CD4-positive, CD25-positive, alpha-beta regulatory T cell (primary cell): ENCODE results near the gene OXSR1. TPM values are rescaled to one million over a fixed set of nuclear protein-coding genes. Genes with fewer than 3 reads are reported as not detected.

Experiments used
- ATAC-seq, 2 donors: fragments of 150-1000 bp; cut with Tn5 transposase; one replicate each; pipeline ENCODE4 v1.10.0; 2021; ENCODE audit warnings: low read depth in 2 of 2, moderate number of reproducible peaks in 2 of 2, moderate library complexity in 1 of 2
- DNase-seq, 3 donors: peaks; one replicate each; pipeline versions ENCODE4 v3.0.0 to v3.0.0-alpha.2; 2012 to 2022; ENCODE audit warnings: mixed read lengths in 1 of 3
- H3K27ac ChIP-seq: one replicate; pipeline ENCODE4 v1.7.0; 2013; ENCODE audit warnings: mild to moderate bottlenecking, low read length; ENCODE audit not compliant: insufficient read depth, poor library complexity, severe bottlenecking
- H3K27me3 ChIP-seq: one replicate; pipeline ENCODE4 v1.7.0; 2013; ENCODE audit warnings: low read length; ENCODE audit not compliant: control insufficient read depth, insufficient read depth
- H3K36me3 ChIP-seq: one replicate; pipeline ENCODE4 v1.7.0; 2013; ENCODE audit warnings: mild to moderate bottlenecking, low read length, moderate library complexity; ENCODE audit not compliant: control insufficient read depth, insufficient read depth
- H3K4me1 ChIP-seq: 2 replicates; pipeline ENCODE4 v1.7.0; 2013; ENCODE audit warnings: mild to moderate bottlenecking, low read length; ENCODE audit not compliant: insufficient read depth, control insufficient read depth, poor library complexity, severe bottlenecking
- H3K4me3 ChIP-seq: one replicate; pipeline ENCODE4 v1.7.0; 2013; ENCODE audit warnings: low read depth, mild to moderate bottlenecking, low read length, moderate library complexity
- H3K9me3 ChIP-seq, 2 experiments: 1 replicate in 1 of 2; 2 replicates in 1 of 2; pipeline ENCODE4 v1.7.0; 2013; ENCODE audit warnings: low read length in 2 of 2, mild to moderate bottlenecking in 1 of 2, moderate library complexity in 1 of 2; ENCODE audit not compliant: control insufficient read depth in 2 of 2
- H3K27ac Mint-ChIP-seq, 3 donors: one replicate each; pipeline ENCODE4 v1.8.0; 2020 to 2022; ENCODE audit warnings: mild to moderate bottlenecking in 3 of 3, mixed read lengths in 3 of 3, moderate library complexity in 2 of 3
- H3K27me3 Mint-ChIP-seq: one replicate; pipeline ENCODE4 v1.8.0; 2022; ENCODE audit warnings: mild to moderate bottlenecking, mixed read lengths
- H3K36me3 Mint-ChIP-seq: one replicate; pipeline ENCODE4 v1.8.0; 2020; ENCODE audit warnings: mixed read lengths
- H3K4me1 Mint-ChIP-seq, 4 donors: one replicate each; pipeline ENCODE4 v1.8.0; 2020 to 2022; ENCODE audit warnings: mixed read lengths in 4 of 4, mild to moderate bottlenecking in 1 of 4
- H3K4me3 Mint-ChIP-seq, 4 donors: one replicate each; pipeline ENCODE4 v1.8.0; 2020 to 2022; ENCODE audit warnings: mild to moderate bottlenecking in 4 of 4, mixed read lengths in 4 of 4, moderate library complexity in 3 of 4
- H3K9me3 Mint-ChIP-seq, 7 donors: one replicate each; pipeline ENCODE4 v1.8.0; 2020 to 2022; ENCODE audit warnings: mixed read lengths in 7 of 7, mild to moderate bottlenecking in 3 of 7, moderate library complexity in 2 of 7
- polyA plus RNA-seq, 4 donors: library from polyadenylated mRNA; unstranded; fragments of 300-500 nt; fragmentation: Illumina TruSeq; gene quantifications; one replicate each; pipeline ENCODE4 v1.2.3, GENCODE V29; 2021
- total RNA-seq: library from RNA; stranded (reverse); gene quantifications from one replicate; pipeline ENCODE4 v1.2.3, GENCODE V29; 2022

OXSR1 gene
- total and polyA plus RNA-seq, 5 donors from 2014 or later, result 12.6 to 62.3 (median 17.3) TPM

GRCh38 chr3:38207254-38208003 lies 42.1 kb downstream of the OXSR1 start:
- Histone ChIP-seq H3K27ac (no peak overlapping the region), H3K9me3 (no peaks in the 10 kb centered on the region), H3K4me1 (peaks cover 20% of the 10 kb centered on the region), H3K36me3 (no peaks in the 10 kb centered on the region), H3K4me3 (no peak overlapping the region), H3K27me3 (no peaks in the 10 kb centered on the region)
- peak overlapping the region in 1 of 4 donors; percentile 57 for H3K4me3 Mint-ChIP-seq
- H3K27me3 Mint-ChIP-seq, result no peaks in the 10 kb centered on the region
- DNase-seq, result no peak
- no peaks in the 10 kb centered on the region for H3K9me3 Mint-ChIP-seq
- H3K36me3 Mint-ChIP-seq, result peaks cover 31% of the 10 kb centered on the region
- peak overlapping the region in 1 of 3 donors; percentile 27 for H3K27ac Mint-ChIP-seq
- H3K4me1 Mint-ChIP-seq, result peaks cover 26 to 77% (median 55%) of the 10 kb centered on the region in 4 donors
- ATAC-seq, result no peak

- DNase-seq (peak in 1 of 3 donors; percentile 24), ATAC-seq (peak in 1 of 2 donors; percentile 52)
- Histone ChIP-seq H3K27me3 (no peaks in the 10 kb centered on the region), H3K27ac (no peak overlapping the region), H3K9me3 (no peaks in the 10 kb centered on the region), H3K4me3 (peak overlapping the region; percentile 4), H3K36me3 (no peaks in the 10 kb centered on the region), H3K4me1 (peaks cover 12% of the 10 kb centered on the region)
- peak overlapping the region in 2 of 4 donors; percentile 34 to 47 for H3K4me3 Mint-ChIP-seq
- H3K27ac Mint-ChIP-seq, result peak overlapping the region; percentile 11 to 53 (median 47)
- peaks cover 24% of the 10 kb centered on the region for H3K36me3 Mint-ChIP-seq
- H3K9me3 Mint-ChIP-seq, result no peaks in the 10 kb centered on the region
- peaks cover 40 to 73% (median 65%) of the 10 kb centered on the region in 4 donors for H3K4me1 Mint-ChIP-seq
- H3K27me3 Mint-ChIP-seq, result no peaks in the 10 kb centered on the region
These were observed 44.9 kb downstream of the OXSR1 start for GRCh38 chr3:38210141-38210757.

- Histone ChIP-seq H3K9me3 (no peaks in the 10 kb centered on the region), H3K36me3 (peaks cover 12% of the 10 kb centered on the region), H3K4me3 (no peak overlapping the region), H3K27ac (no peak overlapping the region), H3K27me3 (no peaks in the 10 kb centered on the region), H3K4me1 (peaks cover 12% of the 10 kb centered on the region)
- Mint-ChIP-seq H3K27ac (peak overlapping the region in 1 of 3 donors; percentile 27), H3K4me3 (no peak overlapping the region), H3K27me3 (no peaks in the 10 kb centered on the region), H3K36me3 (peaks cover 28% of the 10 kb centered on the region), H3K9me3 (no peaks in the 10 kb centered on the region), H3K4me1 (peaks cover 30 to 61% (median 53%) of the 10 kb centered on the region in 4 donors)
- DNase-seq (no peak), ATAC-seq (no peak)
These were observed 46.8 kb downstream of the OXSR1 start for GRCh38 chr3:38212141-38212540.

GRCh38 chr3:38214560-38214959 lies 49.2 kb downstream of the OXSR1 start:
- Histone ChIP-seq H3K27ac (no peak overlapping the region), H3K4me3 (no peak overlapping the region), H3K9me3 (no peaks in the 10 kb centered on the region), H3K27me3 (no peaks in the 10 kb centered on the region), H3K36me3 (peaks cover 20% of the 10 kb centered on the region), H3K4me1 (peaks cover 12% of the 10 kb centered on the region)
- DNase-seq (no peak), ATAC-seq (no peak)
- H3K4me3 Mint-ChIP-seq, result no peak overlapping the region
- no peaks in the 10 kb centered on the region for H3K27me3 Mint-ChIP-seq
- peaks cover 38 to 58% (median 48%) of the 10 kb centered on the region in 4 donors for H3K4me1 Mint-ChIP-seq
- H3K9me3 Mint-ChIP-seq, result no peaks in the 10 kb centered on the region
- peak overlapping the region in 1 of 3 donors; percentile 16 for H3K27ac Mint-ChIP-seq
- peaks cover 40% of the 10 kb centered on the region for H3K36me3 Mint-ChIP-seq

- no peaks in the 10 kb centered on the region for H3K4me1 ChIP-seq
- Mint-ChIP-seq H3K4me1 (peaks cover 15 to 24% (median 16%) of the 10 kb centered on the region in 4 donors), H3K27ac (no peak overlapping the region), H3K36me3 (peaks cover 40% of the 10 kb centered on the region), H3K9me3 (no peaks in the 10 kb centered on the region), H3K4me3 (no peak overlapping the region), H3K27me3 (no peaks in the 10 kb centered on the region)
- no peaks in the 10 kb centered on the region for H3K27me3 ChIP-seq
- DNase-seq (no peak), ATAC-seq (no peak)
- no peak overlapping the region for H3K27ac ChIP-seq
- H3K9me3 ChIP-seq, result no peaks in the 10 kb centered on the region
- no peak overlapping the region for H3K4me3 ChIP-seq
- peaks cover 48% of the 10 kb centered on the region for H3K36me3 ChIP-seq
These were observed 54.4 kb downstream of the OXSR1 start for GRCh38 chr3:38219609-38220197.

- Mint-ChIP-seq H3K9me3 (no peaks in the 10 kb centered on the region), H3K4me3 (no peak overlapping the region), H3K4me1 (peaks cover 13 to 24% (median 19%) of the 10 kb centered on the region in 4 donors), H3K27me3 (no peaks in the 10 kb centered on the region), H3K27ac (peak overlapping the region in 1 of 3 donors; percentile 1), H3K36me3 (peaks cover 47% of the 10 kb centered on the region)
- no peak for DNase-seq
- no peak overlapping the region for H3K4me3 ChIP-seq
- H3K36me3 ChIP-seq, result peaks cover 58% of the 10 kb centered on the region
- no peaks in the 10 kb centered on the region for H3K9me3 ChIP-seq
- no peak overlapping the region for H3K27ac ChIP-seq
- H3K4me1 ChIP-seq, result no peaks in the 10 kb centered on the region
- no peaks in the 10 kb centered on the region for H3K27me3 ChIP-seq
- no peak for ATAC-seq
These were observed 55.7 kb downstream of the OXSR1 start for GRCh38 chr3:38221005-38221404.

- Histone ChIP-seq H3K27me3 (no peaks in the 10 kb centered on the region), H3K36me3 (peaks cover 53% of the 10 kb centered on the region), H3K4me1 (no peaks in the 10 kb centered on the region), H3K4me3 (no peak overlapping the region), H3K9me3 (no peaks in the 10 kb centered on the region), H3K27ac (no peak overlapping the region)
- Mint-ChIP-seq H3K27me3 (no peaks in the 10 kb centered on the region), H3K27ac (no peak overlapping the region), H3K4me3 (no peak overlapping the region), H3K36me3 (peaks cover 39% of the 10 kb centered on the region), H3K9me3 (no peaks in the 10 kb centered on the region), H3K4me1 (peaks cover 12 to 24% (median 19%) of the 10 kb centered on the region in 4 donors)
- ATAC-seq (no peak), DNase-seq (no peak)
These were observed 56.8 kb downstream of the OXSR1 start for GRCh38 chr3:38222032-38222634.
